ENCODE data around the gene PLAC8.

DNA sequence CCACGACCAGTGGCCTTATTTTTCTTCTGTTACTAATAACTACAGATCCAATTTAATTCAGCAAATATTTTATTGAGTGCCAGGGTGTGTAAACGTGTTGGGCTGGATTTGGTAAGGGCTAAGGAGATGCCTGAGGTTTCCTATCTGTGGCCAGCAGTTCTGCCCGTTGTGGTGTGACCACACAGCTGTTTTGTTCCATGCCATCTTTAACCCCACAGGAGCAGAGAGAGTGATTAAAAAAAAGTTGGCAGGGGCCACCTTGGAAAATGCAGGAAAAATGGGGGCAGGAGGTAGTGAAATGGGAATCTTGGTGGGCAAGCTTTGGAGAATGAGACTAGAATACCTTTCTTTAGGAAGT is 1.1 kb downstream of the PLAC8 start:
- TF ChIP-seq, protein P1, sequence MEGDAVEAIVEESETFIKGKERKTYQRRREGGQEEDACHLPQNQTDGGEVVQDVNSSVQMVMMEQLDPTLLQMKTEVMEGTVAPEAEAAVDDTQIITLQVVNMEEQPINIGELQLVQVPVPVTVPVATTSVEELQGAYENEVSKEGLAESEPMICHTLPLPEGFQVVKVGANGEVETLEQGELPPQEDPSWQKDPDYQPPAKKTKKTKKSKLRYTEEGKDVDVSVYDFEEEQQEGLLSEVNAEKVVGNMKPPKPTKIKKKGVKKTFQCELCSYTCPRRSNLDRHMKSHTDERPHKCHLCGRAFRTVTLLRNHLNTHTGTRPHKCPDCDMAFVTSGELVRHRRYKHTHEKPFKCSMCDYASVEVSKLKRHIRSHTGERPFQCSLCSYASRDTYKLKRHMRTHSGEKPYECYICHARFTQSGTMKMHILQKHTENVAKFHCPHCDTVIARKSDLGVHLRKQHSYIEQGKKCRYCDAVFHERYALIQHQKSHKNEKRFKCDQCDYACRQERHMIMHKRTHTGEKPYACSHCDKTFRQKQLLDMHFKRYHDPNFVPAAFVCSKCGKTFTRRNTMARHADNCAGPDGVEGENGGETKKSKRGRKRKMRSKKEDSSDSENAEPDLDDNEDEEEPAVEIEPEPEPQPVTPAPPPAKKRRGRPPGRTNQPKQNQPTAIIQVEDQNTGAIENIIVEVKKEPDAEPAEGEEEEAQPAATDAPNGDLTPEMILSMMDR (tag by site-specific recombination; IDR thresholded peaks at IDR 0.05): no peak
- TF ChIP-seq ZNF366 (tag by site-specific recombination; conservative IDR thresholded peaks at IDR 0.05) (no peak), ZNF416 (tag by site-specific recombination; IDR thresholded peaks at IDR 0.05) (no peak), HOXA7 (CRISPR knock-in tag; IDR thresholded peaks at IDR 0.05; ENCODE audit: borderline replicate concordance) (no peak), ZNF558 (tag by site-specific recombination; IDR thresholded peaks at IDR 0.05) (no peak)
- TF ChIP-seq, protein P2, sequence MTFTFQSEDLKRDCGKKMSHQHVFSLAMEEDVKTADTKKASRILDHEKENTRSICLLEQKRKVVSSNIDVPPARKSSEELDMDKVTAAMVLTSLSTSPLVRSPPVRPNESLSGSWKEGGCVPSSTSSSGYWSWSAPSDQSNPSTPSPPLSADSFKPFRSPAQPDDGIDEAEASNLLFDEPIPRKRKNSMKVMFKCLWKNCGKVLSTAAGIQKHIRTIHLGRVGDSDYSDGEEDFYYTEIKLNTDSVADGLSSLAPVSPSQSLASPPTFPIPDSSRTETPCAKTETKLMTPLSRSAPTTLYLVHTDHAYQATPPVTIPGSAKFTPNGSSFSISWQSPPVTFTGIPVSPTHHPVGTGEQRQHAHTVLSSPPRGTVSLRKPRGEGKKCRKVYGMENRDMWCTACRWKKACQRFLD (tag by site-specific recombination; IDR thresholded peaks at IDR 0.05): no peak
- TF ChIP-seq, protein P3, sequence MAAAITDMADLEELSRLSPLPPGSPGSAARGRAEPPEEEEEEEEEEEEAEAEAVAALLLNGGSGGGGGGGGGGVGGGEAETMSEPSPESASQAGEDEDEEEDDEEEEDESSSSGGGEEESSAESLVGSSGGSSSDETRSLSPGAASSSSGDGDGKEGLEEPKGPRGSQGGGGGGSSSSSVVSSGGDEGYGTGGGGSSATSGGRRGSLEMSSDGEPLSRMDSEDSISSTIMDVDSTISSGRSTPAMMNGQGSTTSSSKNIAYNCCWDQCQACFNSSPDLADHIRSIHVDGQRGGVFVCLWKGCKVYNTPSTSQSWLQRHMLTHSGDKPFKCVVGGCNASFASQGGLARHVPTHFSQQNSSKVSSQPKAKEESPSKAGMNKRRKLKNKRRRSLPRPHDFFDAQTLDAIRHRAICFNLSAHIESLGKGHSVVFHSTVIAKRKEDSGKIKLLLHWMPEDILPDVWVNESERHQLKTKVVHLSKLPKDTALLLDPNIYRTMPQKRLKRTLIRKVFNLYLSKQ (tag by site-specific recombination; IDR thresholded peaks at IDR 0.05; ENCODE audit: borderline replicate concordance): no peak
- TF ChIP-seq, protein P4, sequence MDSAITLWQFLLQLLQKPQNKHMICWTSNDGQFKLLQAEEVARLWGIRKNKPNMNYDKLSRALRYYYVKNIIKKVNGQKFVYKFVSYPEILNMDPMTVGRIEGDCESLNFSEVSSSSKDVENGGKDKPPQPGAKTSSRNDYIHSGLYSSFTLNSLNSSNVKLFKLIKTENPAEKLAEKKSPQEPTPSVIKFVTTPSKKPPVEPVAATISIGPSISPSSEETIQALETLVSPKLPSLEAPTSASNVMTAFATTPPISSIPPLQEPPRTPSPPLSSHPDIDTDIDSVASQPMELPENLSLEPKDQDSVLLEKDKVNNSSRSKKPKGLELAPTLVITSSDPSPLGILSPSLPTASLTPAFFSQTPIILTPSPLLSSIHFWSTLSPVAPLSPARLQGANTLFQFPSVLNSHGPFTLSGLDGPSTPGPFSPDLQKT (IDR thresholded peaks at IDR 0.05; ENCODE audit: borderline replicate concordance, low read depth, low read length): no peak

All from HEK293 (cell line).